Hair follicle dermal papilla cell (primary cell): Measurements from ENCODE around the gene ZNF441. TPM values are rescaled to one million over a fixed set of nuclear protein-coding genes. Genes with fewer than 3 reads are reported as not detected.

ENCODE experiments used
- total RNA-seq: library from RNA; depleted of rRNA; stranded (reverse); fragments of >200 nt; gene quantifications from 2 replicates; pipeline ENCODE4 v1.2.3, GENCODE V29; 2012

Gene ZNF441
- total RNA-seq: 10.8 and 11.8 TPM in 2 replicates

DNA sequence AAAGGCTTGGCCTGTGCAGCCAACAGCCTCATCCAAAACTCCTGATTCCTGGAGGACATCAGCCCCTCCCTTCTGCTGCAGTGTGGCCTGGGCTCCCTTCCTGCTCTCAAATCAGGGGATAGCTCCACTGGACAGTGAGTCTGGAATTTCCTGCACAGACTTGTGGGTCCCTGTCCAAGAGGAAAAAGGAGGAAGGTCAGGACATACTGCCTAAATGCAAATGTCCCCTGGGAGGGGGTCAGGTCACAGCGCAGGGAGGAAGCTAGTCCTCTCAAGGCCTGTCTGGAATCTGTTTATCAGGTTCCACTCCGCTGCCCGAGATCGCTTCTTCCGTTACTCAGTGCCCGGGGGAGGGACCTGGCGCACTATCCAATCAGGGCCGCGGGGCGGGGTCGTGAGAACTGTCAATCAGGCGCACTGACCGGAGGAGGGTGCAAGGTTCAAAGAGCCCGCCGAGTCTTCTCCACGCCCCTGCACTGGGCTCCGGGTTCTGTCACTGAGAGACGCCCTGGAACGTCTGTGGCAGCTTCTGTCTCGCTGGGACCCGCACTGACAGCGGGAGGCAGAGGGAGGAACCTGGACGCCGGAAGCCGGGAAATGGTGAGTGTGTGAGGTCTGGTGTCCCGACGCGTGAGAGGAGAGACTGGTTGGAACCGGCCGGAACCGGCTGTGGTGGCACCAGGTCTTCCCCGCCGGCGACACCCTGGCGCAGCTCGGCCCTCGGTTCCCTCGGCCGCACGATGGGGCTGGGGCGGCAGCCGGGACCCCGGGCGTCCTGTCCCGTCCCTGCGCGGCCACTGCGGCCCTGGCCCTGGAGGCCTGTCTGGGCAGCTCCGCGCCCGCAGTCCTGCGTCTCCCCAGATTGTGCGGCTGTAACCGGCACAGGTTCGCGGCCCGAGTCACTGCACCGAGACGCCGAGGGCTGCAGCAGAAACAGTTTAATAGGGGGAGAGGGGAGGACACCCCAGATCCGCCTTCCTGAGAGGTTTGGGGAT, at the start of gene ZNF441:
Gene ZNF441 (plus strand): TSS at position 404 of the 995 bp plus-strand sequence. CDS start 194 bp downstream, at position 598.

GRCh38 chr19:11738746-11739620, 27.8 kb upstream of the ZNF441 start, which contains the start of gene ZNF823:
Gene ZNF823 (minus strand): TSS chr19:11738946. CDS start chr19:11738819, 127 bp downstream.

DNA sequence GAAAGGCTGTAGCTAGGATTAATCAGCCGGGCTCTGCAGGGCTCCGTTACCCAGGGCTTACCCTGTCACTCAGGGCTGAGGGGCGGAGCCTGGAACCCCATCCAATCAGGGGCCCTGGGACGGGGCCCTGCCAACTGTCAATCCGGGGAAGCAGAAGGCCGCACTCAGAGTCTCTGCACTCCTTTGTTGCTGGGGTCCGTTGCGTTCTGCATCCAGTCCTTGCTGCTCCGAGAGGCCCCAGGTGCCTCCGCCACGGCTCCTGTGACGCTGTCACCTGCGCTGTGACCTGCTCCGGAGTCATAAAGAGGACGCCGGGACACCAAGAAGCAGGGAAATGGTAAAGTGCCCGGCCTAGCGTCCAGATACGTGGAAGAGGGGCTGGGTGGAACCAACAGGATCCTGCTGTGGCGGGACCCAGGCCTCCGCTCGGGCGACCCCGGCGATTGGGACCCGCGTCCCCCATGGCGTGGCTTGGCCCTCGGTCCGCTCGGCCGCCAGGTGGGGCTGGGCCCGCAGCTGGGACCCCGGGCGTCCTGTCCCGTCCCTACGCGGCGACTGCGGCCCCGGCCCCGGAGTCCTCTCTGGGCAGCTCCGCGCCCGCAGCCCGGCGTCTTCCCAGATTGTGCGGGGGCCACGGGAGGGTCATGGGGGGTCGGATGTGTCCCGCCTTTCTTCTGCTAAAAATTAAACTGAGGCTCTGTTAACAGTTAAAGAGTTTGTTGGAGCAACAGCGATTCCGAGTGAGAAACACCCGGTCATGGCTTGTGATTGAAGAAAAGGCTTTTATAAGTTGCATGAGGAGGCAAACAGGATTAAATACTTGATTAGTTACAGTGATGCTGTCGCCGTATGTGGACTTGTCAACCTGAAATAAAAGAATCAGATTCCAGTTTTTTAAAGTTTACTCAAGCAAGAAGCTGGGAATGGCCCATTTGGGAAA, 31.9 kb downstream of the ZNF441 start, which contains the start of gene ZNF491:
Gene ZNF491 (plus strand): TSS at position 133 of the 940 bp plus-strand sequence. CDS start 7,431 bp downstream, outside the sequence.

GRCh38 chr19:11814029-11814699, 47.4 kb downstream of the ZNF441 start, which contains the start of gene ZNF440:
Gene ZNF440 (plus strand): TSS chr19:11814273. CDS start chr19:11814448, 175 bp downstream.

Other genes with a start within 250 kb of the ZNF441 start
- gene ECSIT, start 237.9 kb upstream of the ZNF441 start, total RNA-seq: 28.8 and 33.6 TPM in 2 replicates
- gene CNN1, start 228.1 kb upstream of the ZNF441 start, total RNA-seq: 8.4 and 13.2 TPM in 2 replicates
- gene ELOF1, start 207.8 kb upstream of the ZNF441 start, total RNA-seq: 30.8 TPM in 2 replicates
- 0.61 and 1.3 TPM in 2 replicates for gene ACP5, start 189.4 kb upstream of the ZNF441 start, total RNA-seq
- gene ZNF627, start 169.5 kb upstream of the ZNF441 start, total RNA-seq: 13.5 and 19.0 TPM in 2 replicates
- gene ZNF823, start 28.1 kb upstream of the ZNF441 start, total RNA-seq: 3.6 and 4.3 TPM in 2 replicates
- gene ZNF491, start 31.5 kb downstream of the ZNF441 start, total RNA-seq: 3.6 and 4.7 TPM in 2 replicates
- 8.5 and 10.4 TPM in 2 replicates for gene ZNF440, start 47.3 kb downstream of the ZNF441 start, total RNA-seq
- 7.2 and 8.3 TPM in 2 replicates for gene ZNF439, start 81.7 kb downstream of the ZNF441 start, total RNA-seq
- 7.0 and 8.3 TPM in 2 replicates for gene ZNF69, start 120.8 kb downstream of the ZNF441 start, total RNA-seq
- 7.5 and 7.9 TPM in 2 replicates for gene ZNF700, start 158.1 kb downstream of the ZNF441 start, total RNA-seq
- 0.81 and 0.85 TPM in 2 replicates for gene ZNF763, start 198.0 kb downstream of the ZNF441 start, total RNA-seq